Measurements from ENCODE around the gene MRTFB. TPM values are rescaled to one million over a fixed set of nuclear protein-coding genes. Genes with fewer than 3 reads are reported as not detected.
"Not testable (repeated sequence)": the region's sequence is repeated elsewhere in the genome, so short reads cannot be mapped to it uniquely, and the experiment has no call there.

The MRTFB gene
- total RNA-seq, 1 donor from 2014 or later = 83.1 TPM

DNA sequence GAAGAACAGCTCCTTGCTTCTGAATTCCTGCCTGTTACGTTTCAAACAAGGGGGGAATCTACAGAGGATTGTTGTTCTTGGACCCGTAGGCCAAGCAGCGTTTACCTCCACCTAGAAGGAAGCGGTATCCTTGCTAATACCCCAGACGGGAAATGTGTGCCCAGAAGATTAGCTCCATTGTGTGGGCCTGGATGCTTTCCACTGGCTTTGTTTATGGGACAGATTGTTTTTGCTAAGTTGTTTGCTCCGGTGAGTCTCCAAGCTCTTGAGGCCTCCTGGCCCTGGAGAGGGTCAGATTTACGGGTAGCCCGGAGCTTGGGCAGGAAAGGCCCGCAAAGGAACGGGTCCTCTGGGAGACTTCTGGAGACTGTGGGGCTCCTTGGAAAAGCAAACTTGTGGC, 28.4 kb upstream of the MRTFB start:
- H3K4me3 Mint-ChIP-seq (ENCODE audit: low read depth) = no peak overlapping the region
- H3K27ac Mint-ChIP-seq = no peak overlapping the region
- H3K27me3 Mint-ChIP-seq = peaks cover 5% of the 10 kb centered on the region
- no peaks in the 10 kb centered on the region for H3K36me3 Mint-ChIP-seq (ENCODE audit: insufficient read depth)
- peaks cover 4% of the 10 kb centered on the region for H3K9me3 Mint-ChIP-seq (ENCODE audit: low read depth)
- peaks cover 8% of the 10 kb centered on the region for H3K4me1 Mint-ChIP-seq (ENCODE audit: low read depth)
- TF ChIP-seq, protein P1, sequence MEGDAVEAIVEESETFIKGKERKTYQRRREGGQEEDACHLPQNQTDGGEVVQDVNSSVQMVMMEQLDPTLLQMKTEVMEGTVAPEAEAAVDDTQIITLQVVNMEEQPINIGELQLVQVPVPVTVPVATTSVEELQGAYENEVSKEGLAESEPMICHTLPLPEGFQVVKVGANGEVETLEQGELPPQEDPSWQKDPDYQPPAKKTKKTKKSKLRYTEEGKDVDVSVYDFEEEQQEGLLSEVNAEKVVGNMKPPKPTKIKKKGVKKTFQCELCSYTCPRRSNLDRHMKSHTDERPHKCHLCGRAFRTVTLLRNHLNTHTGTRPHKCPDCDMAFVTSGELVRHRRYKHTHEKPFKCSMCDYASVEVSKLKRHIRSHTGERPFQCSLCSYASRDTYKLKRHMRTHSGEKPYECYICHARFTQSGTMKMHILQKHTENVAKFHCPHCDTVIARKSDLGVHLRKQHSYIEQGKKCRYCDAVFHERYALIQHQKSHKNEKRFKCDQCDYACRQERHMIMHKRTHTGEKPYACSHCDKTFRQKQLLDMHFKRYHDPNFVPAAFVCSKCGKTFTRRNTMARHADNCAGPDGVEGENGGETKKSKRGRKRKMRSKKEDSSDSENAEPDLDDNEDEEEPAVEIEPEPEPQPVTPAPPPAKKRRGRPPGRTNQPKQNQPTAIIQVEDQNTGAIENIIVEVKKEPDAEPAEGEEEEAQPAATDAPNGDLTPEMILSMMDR (IDR thresholded peaks at IDR 0.05; ENCODE audit: unreplicated experiment) = no peak
- no peak for DNase-seq (ENCODE audit: low spot score, unreplicated experiment)

DNA sequence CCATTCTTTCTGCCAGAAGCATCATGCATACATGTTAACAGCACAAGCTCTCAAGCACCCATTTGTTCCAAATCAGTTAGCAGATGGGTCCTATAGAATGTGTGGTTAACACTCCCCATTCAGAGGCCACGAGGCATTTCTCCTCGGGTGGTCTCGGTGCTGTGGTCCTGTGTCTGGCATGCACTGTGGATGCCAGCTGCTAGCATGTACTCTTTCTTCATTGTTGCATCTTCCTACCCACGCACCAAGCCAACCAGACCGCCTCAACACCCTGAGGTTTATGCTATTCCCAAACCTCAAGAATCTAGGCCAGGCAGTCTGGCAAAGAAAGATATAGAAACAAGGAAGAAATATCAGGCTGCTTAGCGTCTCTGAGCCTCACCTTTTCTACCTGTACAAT, 27.8 kb upstream of the MRTFB start:
- H3K27me3 Mint-ChIP-seq = peaks cover 5% of the 10 kb centered on the region
- peaks cover 4% of the 10 kb centered on the region for H3K9me3 Mint-ChIP-seq (ENCODE audit: low read depth)
- DNase-seq (ENCODE audit: low spot score, unreplicated experiment) = no peak
- peaks cover 8% of the 10 kb centered on the region for H3K4me1 Mint-ChIP-seq (ENCODE audit: low read depth)
- no peak overlapping the region for H3K4me3 Mint-ChIP-seq (ENCODE audit: low read depth)
- no peak overlapping the region for H3K27ac Mint-ChIP-seq
- TF ChIP-seq, protein P1 (IDR thresholded peaks at IDR 0.05; ENCODE audit: unreplicated experiment) = no peak
- H3K36me3 Mint-ChIP-seq (ENCODE audit: insufficient read depth) = no peaks in the 10 kb centered on the region

DNA sequence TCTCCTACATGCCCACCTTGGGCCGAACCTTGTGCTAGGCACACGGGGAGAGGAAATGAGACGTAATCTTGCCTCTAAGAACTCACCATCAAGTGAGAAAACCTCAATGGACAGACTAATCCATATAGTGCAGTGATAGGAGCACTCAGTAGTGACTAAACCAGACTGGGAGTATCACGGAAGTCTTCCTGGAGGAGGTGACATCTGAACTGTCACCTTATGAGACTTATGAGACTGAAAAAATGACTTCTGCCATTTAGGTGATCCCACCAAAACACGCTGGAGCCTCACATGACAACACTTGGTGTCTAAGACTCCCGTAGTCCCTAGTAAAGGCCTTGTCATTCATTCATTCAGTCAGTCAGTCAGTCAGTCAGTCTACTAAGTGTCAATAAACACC, 27.3 kb upstream of the MRTFB start:
- no peaks in the 10 kb centered on the region for H3K36me3 Mint-ChIP-seq (ENCODE audit: insufficient read depth)
- H3K27me3 Mint-ChIP-seq = peaks cover 5% of the 10 kb centered on the region
- no peak for DNase-seq (ENCODE audit: low spot score, unreplicated experiment)
- H3K4me1 Mint-ChIP-seq (ENCODE audit: low read depth) = peaks cover 8% of the 10 kb centered on the region
- no peak overlapping the region for H3K27ac Mint-ChIP-seq
- no peak overlapping the region for H3K4me3 Mint-ChIP-seq (ENCODE audit: low read depth)
- TF ChIP-seq, protein P1 (IDR thresholded peaks at IDR 0.05; ENCODE audit: unreplicated experiment) = no peak
- H3K9me3 Mint-ChIP-seq (ENCODE audit: low read depth) = peaks cover 4% of the 10 kb centered on the region

DNA sequence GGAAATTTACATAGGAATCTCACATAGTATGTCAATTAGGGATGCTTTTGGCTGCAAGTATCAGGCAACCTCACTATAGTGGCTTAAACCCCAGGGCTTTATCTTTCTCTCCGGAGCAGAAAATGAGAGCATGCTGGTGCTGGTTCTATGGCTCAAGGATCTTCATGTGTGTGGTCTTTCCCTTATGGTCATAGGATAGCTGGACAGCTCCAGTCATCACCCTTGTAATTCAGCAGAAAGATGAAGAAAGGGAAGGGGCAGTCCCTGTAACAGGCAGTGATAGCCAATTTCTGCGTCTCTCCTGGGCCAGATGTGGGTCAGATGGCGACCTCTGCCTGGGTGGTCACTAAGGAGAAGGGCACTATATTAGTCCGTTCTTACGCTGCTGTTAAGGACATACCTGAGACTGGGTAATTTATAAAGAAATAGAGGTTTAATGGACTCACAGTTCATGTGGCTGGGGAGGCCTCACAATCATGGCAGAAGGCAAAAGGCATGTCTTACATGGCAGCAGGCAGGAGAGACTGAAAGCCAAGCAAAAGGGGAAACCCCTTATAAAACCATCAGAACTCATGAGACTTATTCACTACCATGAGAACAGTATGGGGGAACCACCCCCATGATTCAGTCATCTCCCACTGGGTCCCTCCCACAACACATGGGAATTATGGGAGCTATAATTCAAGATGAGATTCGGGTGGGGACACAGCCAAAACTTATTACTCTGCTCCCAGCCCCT, 23.8 kb upstream of the MRTFB start:
- not testable (repeated sequence) for DNase-seq (ENCODE audit: low spot score, unreplicated experiment); H3K27me3 Mint-ChIP-seq; H3K4me1 Mint-ChIP-seq (ENCODE audit: low read depth); H3K27ac Mint-ChIP-seq; H3K9me3 Mint-ChIP-seq (ENCODE audit: low read depth); H3K36me3 Mint-ChIP-seq (ENCODE audit: insufficient read depth); H3K4me3 Mint-ChIP-seq (ENCODE audit: low read depth)

DNA sequence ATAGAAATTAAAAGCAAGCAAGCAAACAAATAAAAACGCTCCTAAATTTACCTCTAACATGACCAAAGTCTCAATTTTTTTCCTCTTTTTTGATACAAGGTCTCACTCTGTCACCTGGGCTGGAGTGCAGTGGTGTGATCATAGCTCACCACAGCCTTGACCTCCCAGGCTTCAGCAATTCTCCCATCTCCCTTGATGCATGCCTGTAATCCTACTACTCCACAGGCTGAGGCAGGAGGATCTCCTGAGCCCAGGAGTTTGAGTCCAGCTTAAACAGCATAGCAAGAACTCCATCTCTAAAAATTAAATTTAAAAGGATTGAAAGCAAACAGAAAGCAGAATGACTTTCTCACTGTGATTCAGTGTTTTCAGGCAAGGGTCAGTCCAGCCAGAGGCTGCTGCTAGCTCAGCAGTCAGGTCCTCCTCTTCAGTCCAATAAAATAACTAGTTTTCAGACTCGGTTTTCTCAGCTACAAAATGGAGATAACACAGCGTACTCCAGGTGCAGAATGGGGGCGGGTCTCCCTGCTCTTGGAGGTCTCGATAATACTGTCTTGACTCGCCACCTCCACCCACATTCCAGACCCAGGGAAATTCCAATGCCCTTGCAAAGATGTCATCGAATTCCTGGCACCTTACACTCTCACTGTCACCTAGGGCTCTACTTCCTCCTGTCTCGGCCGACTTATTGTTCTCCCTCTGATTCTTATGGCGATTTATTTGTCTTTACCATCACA, 20.7 kb upstream of the MRTFB start:
- peak; percentile 19 for DNase-seq (ENCODE audit: low spot score, unreplicated experiment)
- TF ChIP-seq, protein P1 (IDR thresholded peaks at IDR 0.05; ENCODE audit: unreplicated experiment) = no peak
- no peaks in the 10 kb centered on the region for H3K27me3 Mint-ChIP-seq
- no peak overlapping the region for H3K4me3 Mint-ChIP-seq (ENCODE audit: low read depth)
- H3K4me1 Mint-ChIP-seq (ENCODE audit: low read depth) = peaks cover 9% of the 10 kb centered on the region
- no peaks in the 10 kb centered on the region for H3K36me3 Mint-ChIP-seq (ENCODE audit: insufficient read depth)
- peaks cover under 1% of the 10 kb centered on the region for H3K9me3 Mint-ChIP-seq (ENCODE audit: low read depth)
- no peak overlapping the region for H3K27ac Mint-ChIP-seq
